ENCODE results near the gene PDSS2. TPM values are rescaled to one million over a fixed set of nuclear protein-coding genes. Genes with fewer than 3 reads are reported as not detected.

The PDSS2 gene
- total RNA-seq, 2 donors from 2014 or later = 6.2 to 10.9 TPM

- TF ChIP-seq CTCF (IDR thresholded peaks at IDR 0.05) (no peak), POLR2A (IDR thresholded peaks at IDR 0.05) (no peak)
- H3K27me3 ChIP-seq = no peaks in the 10 kb centered on the region
- no peak overlapping the region for H3K27ac ChIP-seq
- ATAC-seq (no peak), DNase-seq (no peak)
- intact Hi-C loops (cut with DNase I) = no loop called here
- H3K4me3 ChIP-seq = no peak overlapping the region
- H3K36me3 ChIP-seq (replicated peaks in 1 of 2; ENCODE audit: insufficient read depth in 1 of 2, low read depth in 2 of 2) = no peaks in the 10 kb centered on the region
- no peaks in the 10 kb centered on the region for H3K9me3 ChIP-seq
- H3K4me1 ChIP-seq = no peaks in the 10 kb centered on the region
- 71 to 74% methylated on average over 2 of the region's 2 CpGs for WGBS, 2 donors
These were observed 115.0 kb downstream of the PDSS2 start for GRCh38 chr6:107344383-107344782.

GRCh38 chr6:107342144-107342543 is 117.2 kb downstream of the PDSS2 start:
- no peak overlapping the region for H3K4me3 ChIP-seq
- no peaks in the 10 kb centered on the region for H3K9me3 ChIP-seq
- H3K27me3 ChIP-seq = no peaks in the 10 kb centered on the region
- intact Hi-C loops (cut with DNase I) = no loop called here
- ATAC-seq (no peak), DNase-seq (no peak)
- no peaks in the 10 kb centered on the region for H3K4me1 ChIP-seq
- WGBS, 2 donors = 96 to 97% methylated on average over 2 of the region's 2 CpGs
- TF ChIP-seq CTCF (IDR thresholded peaks at IDR 0.05) (no peak), POLR2A (IDR thresholded peaks at IDR 0.05) (no peak)
- no peak overlapping the region for H3K27ac ChIP-seq
- H3K36me3 ChIP-seq (replicated peaks in 1 of 2; ENCODE audit: insufficient read depth in 1 of 2, low read depth in 2 of 2) = no peaks in the 10 kb centered on the region

GRCh38 chr6:107340881-107341280 is 118.5 kb downstream of the PDSS2 start:
- Histone ChIP-seq H3K27me3 (no peaks in the 10 kb centered on the region), H3K4me1 (no peaks in the 10 kb centered on the region), H3K36me3 (replicated peaks in 1 of 2; ENCODE audit: insufficient read depth in 1 of 2, low read depth in 2 of 2) (no peaks in the 10 kb centered on the region), H3K27ac (no peak overlapping the region), H3K9me3 (no peaks in the 10 kb centered on the region), H3K4me3 (no peak overlapping the region)
- no peak for TF ChIP-seq POLR2A (IDR thresholded peaks at IDR 0.05)
- no peak for TF ChIP-seq CTCF (IDR thresholded peaks at IDR 0.05)
- intact Hi-C loops (cut with DNase I) = no loop called here
- no peak for DNase-seq
- 83 to 88% methylated on average over 1 of the region's 1 CpG for WGBS, 2 donors
- no peak for ATAC-seq

- intact Hi-C loops (cut with DNase I) = no loop called here
- H3K4me3 ChIP-seq = no peak overlapping the region
- ATAC-seq = no peak
These were observed 122.1 kb downstream of the PDSS2 start for GRCh38 chr6:107337191-107337741.

More at GRCh38 chr6:107337191-107337741, 122.1 kb downstream of the PDSS2 start:
- no peaks in the 10 kb centered on the region for H3K9me3 ChIP-seq
- no peaks in the 10 kb centered on the region for H3K36me3 ChIP-seq (replicated peaks in 1 of 2; ENCODE audit: insufficient read depth in 1 of 2, low read depth in 2 of 2)
- no peak for DNase-seq
- H3K27ac ChIP-seq = no peak overlapping the region
- no peaks in the 10 kb centered on the region for H3K4me1 ChIP-seq
- TF ChIP-seq CTCF (IDR thresholded peaks at IDR 0.05) (no peak), POLR2A (IDR thresholded peaks at IDR 0.05) (no peak)
- no peaks in the 10 kb centered on the region for H3K27me3 ChIP-seq

Measured in body of pancreas (tissue), 4 donors.